ENCODE measurements around the gene WWC1.

WWC1 gene

DNA sequence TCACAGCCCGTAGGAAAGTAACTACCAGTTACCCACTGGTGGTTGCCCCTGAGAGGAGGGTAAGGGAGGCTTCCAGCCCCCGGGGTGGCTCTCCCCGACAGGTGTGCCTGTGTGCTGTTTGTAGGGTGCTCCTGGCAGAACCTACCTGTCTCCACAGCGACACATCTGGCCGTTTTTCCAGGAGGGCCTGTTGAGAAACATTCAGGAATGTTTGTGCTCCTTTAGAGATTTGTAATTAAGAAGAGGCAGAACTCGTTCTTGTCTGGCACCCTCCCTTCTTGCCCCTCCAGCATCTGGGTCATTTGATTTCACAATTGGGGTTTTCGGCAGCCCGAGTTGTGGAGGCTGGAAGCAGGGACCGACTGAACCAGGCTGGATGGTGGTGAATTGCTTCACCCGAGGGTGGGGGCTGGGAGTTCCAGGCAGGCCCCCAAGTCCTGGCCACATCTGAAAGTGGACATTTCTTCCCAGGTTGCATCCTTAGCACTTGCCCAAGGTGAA is 74.2 kb downstream of the WWC1 start:
- DNase-seq, result no peak

DNA sequence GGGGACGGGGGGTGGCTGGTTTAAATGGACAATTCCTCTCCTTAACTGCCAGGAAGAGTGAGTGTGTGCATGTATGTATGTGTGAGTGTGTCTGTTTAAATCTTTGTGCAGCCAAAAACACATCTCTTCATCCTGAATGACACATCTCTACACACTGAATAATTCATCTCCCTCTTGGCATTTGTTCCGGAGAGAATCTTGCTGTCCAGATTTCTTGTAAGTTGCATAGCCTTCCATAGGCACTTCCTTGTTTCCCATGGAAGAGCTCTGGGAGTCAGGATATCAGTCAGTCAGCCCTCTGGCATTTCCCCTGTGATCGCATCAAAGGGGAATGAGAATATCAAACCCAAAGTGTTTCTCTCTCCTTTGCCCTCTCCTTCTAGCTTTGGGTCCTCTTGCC is 74.7 kb downstream of the WWC1 start:
- no peak for DNase-seq

DNA sequence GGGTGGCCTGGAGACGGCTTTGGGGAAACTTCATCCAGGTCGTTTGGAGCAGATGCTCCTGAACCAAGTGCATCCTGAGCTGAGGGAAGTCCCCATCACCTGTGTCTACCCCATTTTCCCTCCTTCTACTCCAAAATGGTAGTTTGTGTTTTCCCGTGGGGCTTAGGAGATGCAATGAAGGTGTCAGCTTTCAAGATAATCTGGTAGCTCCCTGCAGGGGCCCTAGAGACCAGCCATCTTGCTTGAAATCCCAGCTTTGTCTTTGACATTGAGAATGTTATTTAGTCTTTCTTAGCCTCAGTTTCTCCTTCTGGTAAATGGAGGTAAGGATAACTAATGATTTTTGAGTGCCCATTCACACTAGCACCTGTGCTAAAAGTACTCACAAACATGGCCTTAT is 77.4 kb downstream of the WWC1 start:
- DNase-seq, result peak; percentile 32

DNA sequence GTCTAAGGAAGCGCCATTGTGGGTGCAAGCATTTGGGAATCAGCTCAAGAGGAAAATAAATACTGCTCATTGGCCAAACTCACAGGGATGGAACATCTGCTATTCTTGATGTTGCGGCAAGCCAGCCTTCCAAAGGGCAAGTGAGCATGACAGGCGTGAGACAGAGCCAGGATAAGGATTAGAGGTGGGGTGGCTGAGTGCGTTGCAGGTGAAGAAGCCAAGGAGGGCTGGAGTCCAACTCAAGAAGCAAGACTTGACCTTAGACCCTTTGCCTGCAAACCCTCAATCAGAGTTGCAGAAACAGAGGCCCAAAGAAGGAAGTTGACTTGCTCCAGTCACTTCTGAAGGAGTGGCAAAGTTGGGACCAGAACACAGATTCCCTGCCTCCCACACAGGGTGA is 79.4 kb downstream of the WWC1 start:
- DNase-seq, result peak; percentile 31

DNA sequence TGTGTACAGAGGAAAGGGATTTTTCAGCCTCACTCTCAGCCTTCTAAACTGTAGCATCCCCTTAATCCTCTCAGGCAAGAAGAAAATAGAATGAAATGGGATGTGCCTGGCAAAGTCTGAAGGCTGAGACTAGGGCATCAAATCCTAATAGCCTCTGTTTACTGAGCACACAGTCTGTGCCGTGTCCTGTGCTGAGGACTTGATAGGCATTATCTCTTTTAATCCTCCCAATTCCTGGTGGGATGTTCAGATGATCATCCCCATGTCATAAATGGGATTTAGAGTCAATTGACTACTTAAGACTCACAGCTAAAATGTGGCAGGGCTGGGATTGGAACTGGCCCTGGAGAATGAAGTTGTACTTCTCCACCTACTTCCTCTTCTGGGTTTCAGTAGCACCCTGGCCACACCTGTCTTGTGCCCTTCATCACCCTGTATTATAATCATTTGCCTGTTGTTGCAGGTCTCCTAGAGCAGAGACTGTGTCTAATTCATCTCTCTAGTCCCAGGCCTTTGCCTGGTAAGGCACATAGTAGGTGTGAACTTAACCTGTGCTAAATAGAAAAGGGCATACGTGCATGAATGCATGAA is 81.0 kb downstream of the WWC1 start:
- DNase-seq, result peak; percentile 96

DNA sequence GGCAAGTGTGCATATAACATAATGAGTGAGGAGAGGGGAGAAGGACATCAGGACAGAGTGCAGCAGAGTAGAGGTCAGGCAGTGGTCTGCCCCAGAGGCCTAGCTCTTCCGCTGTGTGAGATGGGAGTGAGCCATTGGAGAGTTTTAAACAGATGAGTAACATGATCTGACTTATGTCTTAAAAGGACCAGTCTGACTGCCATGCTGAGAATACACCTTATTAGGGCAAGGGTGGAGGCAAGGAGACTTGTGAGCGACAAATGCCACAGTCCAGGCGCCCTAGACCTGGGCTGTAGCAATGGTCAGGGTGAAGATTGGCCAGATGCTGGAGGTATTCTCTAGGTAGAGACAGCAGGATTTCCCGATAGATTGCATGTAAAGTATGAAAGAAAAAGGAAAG is 83.1 kb downstream of the WWC1 start:
- DNase-seq, result no peak

DNA sequence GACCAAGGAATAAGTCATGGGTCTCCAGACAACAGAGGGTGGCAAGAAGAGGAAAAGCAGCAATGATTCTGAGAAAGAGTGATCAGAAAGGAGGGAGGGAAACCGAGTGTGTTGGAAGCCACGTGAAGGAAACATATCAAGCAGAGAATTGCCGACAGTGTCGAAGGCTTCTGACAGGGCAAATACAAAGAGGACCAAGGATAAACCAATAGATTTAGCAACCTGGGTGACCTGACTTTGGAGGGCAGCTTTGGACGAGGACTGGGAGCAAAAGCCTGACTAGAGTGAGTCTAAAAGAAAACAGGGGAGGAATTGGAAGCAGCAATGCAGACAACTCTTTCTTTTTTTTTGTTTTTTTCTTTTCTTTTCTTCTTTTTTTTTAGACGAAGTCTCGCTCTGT is 83.8 kb downstream of the WWC1 start:
- no peak for DNase-seq

DNA sequence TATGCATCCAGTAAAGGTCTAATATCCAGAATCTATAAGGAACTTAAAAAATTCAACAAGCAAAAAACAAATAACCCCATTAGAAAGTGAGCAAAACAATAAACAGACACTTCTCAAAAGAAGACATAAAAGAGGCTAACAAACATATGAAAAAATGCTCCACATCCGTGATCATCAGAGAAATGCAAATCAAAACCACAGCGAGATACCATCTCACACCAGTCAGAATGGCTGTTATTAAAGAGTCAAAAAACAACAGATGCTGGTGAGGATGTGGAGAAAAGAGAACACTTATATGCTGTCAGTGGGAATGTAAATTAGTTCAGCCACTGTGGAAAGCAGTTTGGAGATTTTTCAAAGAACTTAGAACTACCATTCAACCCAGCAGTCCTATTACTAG is 86.1 kb downstream of the WWC1 start:
- no peak for DNase-seq

DNA sequence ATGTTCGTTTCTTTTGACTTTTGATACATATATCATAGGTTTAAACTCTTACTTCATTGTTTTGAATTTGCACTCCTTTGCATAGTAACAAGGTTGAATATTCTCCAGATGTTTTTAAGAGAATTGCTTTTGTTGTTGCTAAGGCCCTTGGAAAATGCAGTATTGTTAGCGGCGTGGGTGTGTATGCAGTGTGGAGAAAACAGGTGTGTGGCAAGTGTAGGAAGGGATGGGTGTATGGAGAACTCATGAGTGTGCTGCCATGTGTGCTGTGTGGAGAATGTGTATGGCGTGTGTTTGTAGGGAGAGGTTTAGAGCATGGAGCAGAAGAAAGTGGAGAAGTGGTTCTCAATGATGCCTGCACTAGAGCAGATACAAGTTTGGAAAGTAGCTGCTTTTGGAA is 87.3 kb downstream of the WWC1 start:
- no peak for DNase-seq

DNA sequence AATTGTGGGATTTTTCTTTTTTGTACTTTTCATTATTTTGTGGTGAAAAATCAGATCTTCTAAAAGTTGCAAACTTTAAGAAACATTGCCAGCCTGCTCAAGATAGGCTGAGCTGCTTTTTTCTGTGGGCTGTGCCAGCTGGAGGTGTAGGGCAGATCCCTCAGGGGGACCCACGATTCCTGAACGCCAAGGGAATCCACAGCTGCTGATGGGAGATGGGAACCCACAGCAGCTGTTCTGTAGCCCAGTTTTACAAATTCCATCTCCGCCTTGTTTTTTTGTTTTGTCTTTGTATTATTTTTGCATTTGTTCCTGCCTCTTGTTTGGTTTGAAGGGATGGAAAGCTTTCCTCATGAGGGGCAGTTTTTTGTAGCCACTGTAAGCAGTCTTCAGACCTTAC is 91.0 kb downstream of the WWC1 start:
- no peak for DNase-seq

DNA sequence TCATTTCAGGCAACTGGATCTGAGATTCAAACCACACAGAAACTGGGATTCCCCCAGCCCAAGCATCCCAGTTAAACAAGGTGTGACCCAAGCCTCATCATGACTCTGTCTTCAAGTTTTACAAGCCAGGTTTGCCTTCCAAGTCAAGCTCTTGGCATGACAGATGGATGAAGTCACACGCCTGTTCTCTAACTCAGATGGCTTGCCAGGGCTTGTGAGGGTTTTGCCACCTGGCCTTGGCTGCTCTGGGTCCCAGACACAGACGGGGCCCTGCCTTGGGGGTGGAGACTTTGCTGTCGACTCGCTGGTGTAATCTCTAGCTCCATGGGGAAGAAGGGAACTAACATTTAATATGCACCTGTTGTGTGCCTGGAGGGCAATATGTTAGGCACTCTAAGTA is 99.0 kb downstream of the WWC1 start:
- DNase-seq, result no peak

DNA sequence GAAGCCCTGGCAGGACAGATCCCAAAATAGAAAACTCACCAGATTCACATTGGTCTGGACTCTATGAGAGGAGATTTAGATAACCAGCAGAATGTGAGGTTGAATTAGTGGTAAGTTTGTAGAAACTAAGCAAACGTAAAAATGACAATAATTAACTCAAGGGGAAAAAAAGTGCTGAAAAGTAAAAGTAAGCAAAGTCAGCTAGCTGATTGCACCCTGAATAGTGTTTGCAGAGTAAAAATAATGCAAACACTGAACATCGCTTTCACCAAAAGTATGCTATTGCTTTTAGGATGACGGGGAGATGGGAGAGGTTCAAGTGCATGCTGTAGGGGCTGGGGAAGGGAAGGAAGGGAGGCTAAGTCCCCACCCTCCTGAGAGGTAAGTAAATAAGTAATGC is 102.3 kb downstream of the WWC1 start:
- DNase-seq, result no peak

DNA sequence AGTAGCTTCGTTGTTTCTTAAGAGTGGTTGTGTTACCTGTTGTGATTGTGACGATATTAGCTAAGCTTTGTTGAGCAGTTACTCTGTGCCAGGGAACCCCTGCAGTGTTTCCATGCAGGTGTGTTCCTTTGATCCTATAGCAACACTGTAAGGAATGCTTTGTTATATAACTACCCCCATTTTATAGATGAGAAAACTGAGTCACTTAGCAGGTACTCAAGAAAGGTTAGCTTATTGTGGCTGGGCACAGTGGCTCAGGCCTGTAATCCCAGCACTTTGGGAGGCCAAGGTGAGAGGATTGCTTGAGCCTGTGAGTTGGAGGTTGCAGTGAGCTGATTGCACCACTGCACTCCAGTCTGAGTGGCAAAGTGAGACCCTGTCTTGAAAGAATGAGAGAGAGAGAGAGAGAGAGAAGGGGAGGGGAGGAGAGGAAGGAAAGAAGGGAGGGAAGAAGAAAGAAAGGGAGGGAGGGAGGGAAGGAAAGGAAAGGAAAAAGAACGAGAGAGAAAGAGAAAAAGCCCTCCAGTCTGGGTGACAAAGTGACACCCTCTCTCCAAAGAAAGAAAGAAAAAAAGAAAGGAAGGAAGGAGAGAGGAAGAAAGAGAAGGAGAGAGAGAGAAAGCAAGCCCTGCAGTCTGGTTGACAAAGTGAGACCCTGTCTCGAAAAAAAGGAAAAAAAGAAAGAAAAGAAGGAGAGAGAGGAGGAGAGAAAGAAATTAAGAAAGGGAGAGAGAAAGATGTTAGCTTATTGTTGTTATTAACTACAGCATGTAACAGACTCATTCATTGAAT is 109.2 kb downstream of the WWC1 start:
- DNase-seq, result no peak

DNA sequence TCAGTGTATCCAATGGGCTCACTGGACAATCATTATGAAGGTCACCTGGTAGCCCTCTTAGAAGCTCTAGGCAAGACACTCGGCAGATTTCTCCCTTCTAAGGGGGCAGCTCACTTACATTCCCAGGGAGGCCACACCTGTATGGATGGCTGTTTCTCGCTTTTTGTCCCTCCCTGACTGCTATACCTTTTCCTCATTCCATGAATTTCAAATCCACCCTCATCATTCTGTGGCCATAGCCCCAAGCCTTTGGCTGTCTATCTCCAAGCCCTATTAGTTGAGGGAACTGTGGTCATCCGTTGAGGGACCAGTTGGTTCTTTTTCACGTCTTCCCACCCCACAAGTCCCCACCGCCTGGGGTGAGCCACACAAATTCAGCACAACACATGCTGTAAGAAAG is 109.8 kb downstream of the WWC1 start:
- no peak for DNase-seq

DNA sequence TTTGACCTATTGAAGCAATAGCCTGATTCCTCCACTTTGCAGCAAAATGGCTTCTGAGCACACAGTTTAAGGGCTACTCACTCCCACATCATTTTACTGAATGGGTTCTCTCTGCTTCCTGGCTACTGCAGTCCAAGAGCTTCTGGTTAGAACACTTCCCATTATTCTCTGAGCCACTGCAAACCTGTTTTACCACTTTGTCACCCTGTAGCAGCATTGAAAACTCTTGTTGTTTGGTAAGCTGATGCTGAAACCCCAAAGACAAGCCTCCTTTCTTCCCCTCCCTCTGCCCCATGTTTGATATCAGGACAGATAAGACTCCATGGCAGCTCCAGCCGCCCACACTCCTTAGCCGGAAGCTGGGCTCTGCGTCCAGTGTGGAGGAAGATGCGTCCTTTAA is 110.4 kb downstream of the WWC1 start:
- no peak for DNase-seq

DNA sequence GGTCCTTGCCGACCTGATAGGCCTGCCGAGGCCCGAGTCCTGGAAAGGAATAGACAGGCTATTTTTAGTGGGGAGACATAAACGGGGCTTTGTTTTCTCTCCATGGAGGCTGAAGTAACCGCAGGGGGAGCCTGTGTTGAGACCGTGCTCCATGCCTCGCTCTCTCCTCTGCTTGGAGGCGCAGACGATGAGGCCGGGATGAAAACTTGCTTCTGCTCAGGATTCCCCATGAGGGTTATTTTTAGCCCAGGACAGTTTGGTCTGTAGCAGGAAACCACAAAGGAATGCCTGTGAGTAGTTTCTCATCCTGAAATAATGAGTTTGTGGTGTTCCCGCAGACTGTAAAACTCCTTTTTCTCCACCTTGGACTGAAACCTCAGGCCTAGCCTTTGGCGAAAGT is 112.9 kb downstream of the WWC1 start:
- DNase-seq, result no peak

DNA sequence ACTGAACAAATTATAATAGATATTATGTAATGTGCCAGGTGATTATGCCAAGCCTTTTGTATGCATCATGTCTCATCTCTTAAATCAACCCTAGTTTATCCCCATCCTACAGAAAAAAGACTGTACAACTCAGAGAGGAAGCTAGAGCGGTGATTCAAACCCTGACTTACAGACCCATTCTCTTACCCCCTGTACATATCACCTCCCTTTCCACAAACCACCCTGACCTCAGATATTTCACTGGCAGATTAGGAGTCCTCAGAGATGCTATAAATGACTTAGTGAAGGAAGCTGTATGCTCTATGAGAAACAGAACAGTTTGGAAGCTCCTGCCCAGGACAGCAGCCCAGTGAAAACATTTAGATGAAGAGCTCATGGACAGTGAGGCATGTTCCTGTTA is 115.8 kb downstream of the WWC1 start:
- DNase-seq, result no peak

DNA sequence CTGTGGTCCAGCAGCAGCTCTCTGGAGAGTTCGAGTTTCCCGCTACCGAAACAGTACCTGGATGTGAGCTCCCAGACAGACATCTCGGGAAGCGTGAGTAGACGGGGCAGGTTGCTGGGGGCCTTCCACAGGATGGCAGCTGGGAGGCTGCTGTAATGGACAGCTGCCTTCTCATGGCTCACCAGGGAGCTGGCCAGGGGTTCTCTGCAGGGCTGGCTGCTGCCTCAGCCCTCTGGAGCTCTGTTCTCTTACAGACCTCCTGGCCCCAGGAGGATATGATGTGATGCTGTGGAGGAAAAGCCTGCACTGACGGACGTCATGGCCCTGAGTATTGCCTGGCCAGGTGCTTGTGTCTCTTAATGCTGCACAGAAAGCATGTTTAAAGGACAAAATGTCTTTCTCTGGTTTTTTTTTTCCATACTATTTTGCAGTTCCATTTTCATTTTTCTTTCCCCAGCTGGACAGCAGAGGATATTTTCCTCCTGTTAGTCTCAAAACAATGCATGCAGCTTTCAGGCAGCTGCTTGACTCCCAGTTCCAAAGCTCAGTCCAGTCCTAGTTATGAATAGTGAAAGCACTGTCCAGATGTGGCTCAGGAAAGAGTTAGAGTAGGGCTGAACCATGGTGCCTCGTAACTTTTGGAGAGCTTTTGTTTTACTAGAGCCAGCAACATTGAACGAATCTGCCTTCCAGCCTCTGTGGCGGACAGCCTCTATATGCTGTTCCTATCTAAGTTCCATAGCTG is 117.3 kb downstream of the WWC1 start:
- DNase-seq, result no peak

DNA sequence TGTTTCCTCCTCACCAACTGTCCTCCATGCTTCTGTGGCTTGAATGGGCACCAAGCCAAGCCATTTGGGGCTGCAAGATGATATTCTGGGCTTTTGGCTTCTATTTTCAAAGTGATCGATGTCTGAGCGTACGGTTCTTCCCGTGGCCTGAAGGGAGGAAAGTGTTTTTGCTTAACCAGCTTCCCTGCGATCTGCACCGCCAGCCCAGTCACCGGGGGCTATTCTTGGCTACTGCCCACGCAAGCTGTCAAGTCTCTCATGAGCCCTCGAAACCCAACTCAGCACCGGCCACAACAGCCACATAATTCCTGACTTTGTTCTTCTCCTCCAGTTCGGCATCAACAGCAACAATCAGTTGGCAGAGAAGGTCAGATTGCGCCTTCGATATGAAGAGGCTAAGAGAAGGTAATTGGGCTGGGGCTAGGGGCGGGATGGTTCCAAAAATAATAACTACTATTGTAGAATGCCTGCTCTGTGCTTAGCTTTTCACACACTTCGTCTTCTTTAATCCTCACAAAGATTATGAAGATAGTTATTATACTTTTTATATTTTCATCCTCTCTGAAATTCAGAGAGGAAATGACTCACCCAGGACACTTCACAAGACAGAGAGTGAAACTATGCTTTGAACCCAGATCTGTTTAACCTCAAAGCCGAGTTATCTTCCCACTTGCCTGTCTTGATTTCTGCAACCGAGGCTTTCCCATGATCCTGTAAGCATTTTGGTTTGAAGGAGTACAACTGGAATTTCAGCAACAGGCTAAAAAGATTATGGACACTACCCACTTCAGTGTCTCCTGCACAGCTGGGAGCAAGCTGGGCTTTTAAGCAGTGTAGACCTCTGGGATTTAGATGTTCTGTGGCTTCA is 118.4 kb downstream of the WWC1 start:
- DNase-seq, result no peak

DNA sequence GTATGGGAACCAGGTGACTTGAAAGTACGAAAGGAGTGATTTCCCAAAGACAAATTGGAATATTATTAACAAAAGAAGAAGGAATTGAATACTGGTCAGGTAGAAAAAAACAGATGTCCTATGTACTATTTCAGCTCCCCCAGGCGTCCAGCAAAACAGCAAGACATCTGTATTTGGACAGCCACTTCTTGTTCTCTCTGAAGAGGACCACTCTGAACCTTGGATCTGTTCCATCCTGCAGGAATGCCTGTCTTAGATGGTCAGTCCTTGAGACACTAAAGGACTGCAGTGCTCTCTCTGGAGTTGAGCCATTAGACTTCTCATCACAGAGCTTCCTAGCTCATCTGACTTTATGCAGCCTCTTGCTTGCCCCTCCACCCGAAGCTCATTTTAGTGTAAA is 120.4 kb downstream of the WWC1 start:
- no peak for DNase-seq

DNA sequence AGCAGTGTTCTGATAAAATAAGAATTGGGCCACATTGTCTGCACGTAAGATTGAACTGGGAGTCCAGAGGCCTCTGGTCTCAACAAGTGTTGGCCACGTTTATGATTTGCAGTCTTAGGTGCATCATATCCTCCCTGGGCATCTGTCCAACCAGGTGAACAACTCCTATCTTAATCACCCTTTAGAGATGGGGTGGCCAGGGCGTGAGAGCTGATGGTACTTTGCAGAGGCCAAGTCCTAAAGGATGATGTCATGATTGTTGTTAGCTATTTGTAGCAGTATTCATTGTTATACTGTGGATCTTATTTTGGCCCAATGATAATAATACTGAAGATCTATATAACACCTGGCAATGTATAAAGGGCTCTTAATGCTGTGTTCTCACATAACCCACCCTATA is 121.6 kb downstream of the WWC1 start:
- no peak for DNase-seq

DNA sequence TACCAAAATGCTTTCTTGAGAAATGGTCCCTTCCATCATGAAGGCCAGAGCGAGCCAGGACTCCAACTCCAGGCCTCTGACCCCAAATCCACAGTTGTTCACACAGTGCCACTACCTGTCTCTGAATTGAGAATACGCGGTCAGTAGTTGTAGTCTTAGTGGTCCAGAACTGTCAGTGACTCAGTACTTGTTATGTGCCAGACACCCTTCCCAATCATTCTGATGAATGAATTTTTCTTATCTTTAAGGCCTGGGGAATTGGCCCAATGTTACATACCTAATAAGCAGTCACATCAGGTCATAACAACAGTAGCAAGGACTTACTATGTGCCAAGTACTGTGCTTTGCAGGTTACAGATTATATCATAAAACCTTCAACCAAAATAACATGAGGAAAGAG is 122.2 kb downstream of the WWC1 start:
- no peak for DNase-seq

DNA sequence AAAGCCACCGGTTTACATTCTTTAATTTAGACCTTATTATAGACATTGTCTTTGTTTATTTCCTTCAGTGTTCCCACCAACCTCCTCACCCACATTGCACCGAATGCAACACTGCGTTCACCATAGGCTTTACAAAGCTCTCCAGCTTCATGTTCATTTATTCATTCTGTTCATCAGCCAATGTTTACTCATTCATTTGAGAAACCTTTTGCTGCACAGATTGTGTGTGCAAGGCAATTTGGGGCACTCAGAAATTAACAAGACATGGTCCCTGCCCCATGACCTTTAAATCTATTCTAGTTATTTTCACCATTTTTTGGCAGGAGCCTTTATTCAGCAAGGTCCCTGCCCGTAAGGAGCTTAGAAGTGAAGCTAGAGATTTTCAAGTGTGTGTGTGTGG is 124.0 kb downstream of the WWC1 start:
- DNase-seq, result no peak
